Loucy (cell line): ENCODE measurements around the gene PGK1.
"Not testable (repeated sequence)": the region's sequence is repeated elsewhere in the genome, so short reads cannot be mapped to it uniquely, and the experiment has no call there.

Source experiments
- EZH2phosphoT487 ChIP-seq: fragments of 200-600 bp; IDR thresholded peaks from 2 replicates; pipeline ENCODE4 v1.6.1; 2018; ENCODE audit warnings: antibody characterized with exemption, mild to moderate bottlenecking, moderate library complexity, borderline replicate concordance
- TF ChIP-seq, protein P1 (sequence below): fragments of 200-600 bp; sonication (generic); conservative IDR thresholded peaks from 2 replicates; pipeline ENCODE4 v1.5.1; 2014; ENCODE audit warnings: mild to moderate bottlenecking, antibody characterized with exemption, low read length

- TF ChIP-seq, protein P1, sequence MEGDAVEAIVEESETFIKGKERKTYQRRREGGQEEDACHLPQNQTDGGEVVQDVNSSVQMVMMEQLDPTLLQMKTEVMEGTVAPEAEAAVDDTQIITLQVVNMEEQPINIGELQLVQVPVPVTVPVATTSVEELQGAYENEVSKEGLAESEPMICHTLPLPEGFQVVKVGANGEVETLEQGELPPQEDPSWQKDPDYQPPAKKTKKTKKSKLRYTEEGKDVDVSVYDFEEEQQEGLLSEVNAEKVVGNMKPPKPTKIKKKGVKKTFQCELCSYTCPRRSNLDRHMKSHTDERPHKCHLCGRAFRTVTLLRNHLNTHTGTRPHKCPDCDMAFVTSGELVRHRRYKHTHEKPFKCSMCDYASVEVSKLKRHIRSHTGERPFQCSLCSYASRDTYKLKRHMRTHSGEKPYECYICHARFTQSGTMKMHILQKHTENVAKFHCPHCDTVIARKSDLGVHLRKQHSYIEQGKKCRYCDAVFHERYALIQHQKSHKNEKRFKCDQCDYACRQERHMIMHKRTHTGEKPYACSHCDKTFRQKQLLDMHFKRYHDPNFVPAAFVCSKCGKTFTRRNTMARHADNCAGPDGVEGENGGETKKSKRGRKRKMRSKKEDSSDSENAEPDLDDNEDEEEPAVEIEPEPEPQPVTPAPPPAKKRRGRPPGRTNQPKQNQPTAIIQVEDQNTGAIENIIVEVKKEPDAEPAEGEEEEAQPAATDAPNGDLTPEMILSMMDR, result not testable (repeated sequence)
- TF ChIP-seq EZH2phosphoT487, result not testable (repeated sequence)
Observed at GRCh38 chrX:78064698-78065601, 39.1 kb upstream of the PGK1 start.
